ENCODE measurements around the gene SPATA17. TPM values are rescaled to one million over a fixed set of nuclear protein-coding genes. Genes with fewer than 3 reads are reported as not detected.

The SPATA17 gene
- total and polyA plus RNA-seq, 2 of the 13 experiments (the other 11 are each of a cell fraction or from before 2014, with no cell fraction given) = 0.48 to 1.7 TPM

- TF ChIP-seq ATF5 (CRISPR knock-in tag; IDR thresholded peaks at IDR 0.05; ENCODE audit: low read depth) (no peak), KLF9 (CRISPR knock-in tag; IDR thresholded peaks at IDR 0.05; ENCODE audit: low read depth) (no peak), TOPORS (CRISPR knock-in tag; IDR thresholded peaks at IDR 0.05) (no peak), SAFB2 (CRISPR knock-in tag; IDR thresholded peaks at IDR 0.05; ENCODE audit: borderline replicate concordance, low read depth) (no peak), THAP8 (CRISPR knock-in tag; IDR thresholded peaks at IDR 0.05; ENCODE audit: borderline replicate concordance) (no peak), ARID5B (CRISPR knock-in tag; IDR thresholded peaks at IDR 0.05) (peak; percentile 76), NFIC (IDR thresholded peaks at IDR 0.05; ENCODE audit: low read length) (peak; percentile 67; the same call in 1 of the 2 replicates), BCLAF1 (IDR thresholded peaks at IDR 0.05) (no peak), REST (IDR thresholded peaks at IDR 0.05; ENCODE audit: borderline replicate concordance in 1 of 2, low read depth in 1 of 2, low read length in 2 of 2) (no peak), ZNF253 (CRISPR knock-in tag; IDR thresholded peaks at IDR 0.05; ENCODE audit: borderline replicate concordance) (no peak), E2F5 (CRISPR knock-in tag; conservative IDR thresholded peaks at IDR 0.05) (no peak), ATF1 (CRISPR knock-in tag; IDR thresholded peaks at IDR 0.05) (no peak), PBX3 (CRISPR knock-in tag; IDR thresholded peaks at IDR 0.05; ENCODE audit: borderline replicate concordance) (no peak)
Measured at GRCh38 chr1:217630711-217631591, at the start of gene SPATA17, which contains the start of gene GPATCH2 (continued).

All from HepG2 (cell line).